Measurements from ENCODE around the gene IPO4. TPM values are rescaled to one million over a fixed set of nuclear protein-coding genes. Genes with fewer than 3 reads are reported as not detected.

IPO4 gene
- total RNA-seq, 4 donors from 2014 or later: 28.1 to 49.0 (median 31.3) TPM

Small RNAs within 50 kb of the gene (microRNA-seq; reads per million reads assigned to microRNA genes)
- not detected for gene MIR7703

Small RNAs within 50 kb of the gene (small RNA-seq; reads per million reads assigned to genes)
- gene AL136295.4 (not detected), gene CHMP4A (not detected), gene IPO4 (not detected), gene IRF9 (not detected), gene MDP1 (not detected), gene RNA5SP383 (0.56 reads per million)

Other genes starting within 250 kb of the IPO4 start
- 10 to 100 TPM; 19.2 to 55.7 (median 37.7) TPM for gene DHRS4, start 235.0 kb downstream of the IPO4 start, total RNA-seq
- 10 to 100 TPM in 2 of 4 donors, 1 to 10 TPM in 2; 4.7 to 27.1 (median 12.6) TPM for gene DHRS4L2, start 199.9 kb downstream of the IPO4 start, total RNA-seq
- 1 to 10 TPM in 2 of 4 donors, under 1 TPM in 2; 0.63 to 1.3 (median 0.99) TPM for gene CARMIL3, start 136.8 kb downstream of the IPO4 start, total RNA-seq
- under 1 TPM in 1 of 4 donors, not detected in 3; 0.29 TPM for gene CPNE6, start 117.3 kb downstream of the IPO4 start, total RNA-seq
- gene PCK2, start 94.5 kb downstream of the IPO4 start, total RNA-seq: 10 to 100 TPM; 29.8 to 47.4 (median 39.3) TPM
- gene DCAF11, start 74.0 kb downstream of the IPO4 start, total RNA-seq: 100 to 1,000 TPM in 3 of 4 donors, 10 to 100 TPM in 1; 90.6 to 155 (median 132) TPM
- 10 to 100 TPM in 2 of 4 donors, 1 to 10 TPM in 2; 2.1 to 11.7 (median 8.4) TPM for gene NRL, start 73.9 kb downstream of the IPO4 start, total RNA-seq
- gene FITM1, start 58.2 kb downstream of the IPO4 start, total RNA-seq: 1 to 10 TPM in 2 of 4 donors, under 1 TPM in 1, not detected in 1; 0.63 to 3.5 (median 2.7) TPM
- 100 to 1,000 TPM; 117 to 193 (median 186) TPM for gene PSME1, start 52.6 kb downstream of the IPO4 start, total RNA-seq
- gene EMC9, start 47.2 kb downstream of the IPO4 start, total RNA-seq: 10 to 100 TPM in 3 of 4 donors, 1 to 10 TPM in 1; 8.3 to 25.5 (median 16.9) TPM
- gene PSME2, start 42.2 kb downstream of the IPO4 start, total RNA-seq: 10 to 100 TPM; 31.3 to 66.6 (median 47.5) TPM
- gene RNF31, start 41.3 kb downstream of the IPO4 start, total RNA-seq: 100 to 1,000 TPM in 1 of 4 donors, 10 to 100 TPM in 3; 30.6 to 106 (median 67.6) TPM
- 10 to 100 TPM; 55.1 to 92.3 (median 70.0) TPM for gene IRF9, start 27.6 kb downstream of the IPO4 start, total RNA-seq
- 1 to 10 TPM; 4.1 to 7.1 (median 5.4) TPM for gene REC8, start 16.7 kb downstream of the IPO4 start, total RNA-seq
- gene TM9SF1, start 6.6 kb upstream of the IPO4 start, total RNA-seq: 100 to 1,000 TPM in 3 of 4 donors, 10 to 100 TPM in 1; 92.0 to 114 (median 107) TPM
- not detected for gene TSSK4, start 16.9 kb upstream of the IPO4 start, total RNA-seq
- 10 to 100 TPM; 26.5 to 60.2 (median 46.2) TPM for gene CHMP4A, start 24.7 kb upstream of the IPO4 start, total RNA-seq
- 10 to 100 TPM; 13.1 to 55.9 (median 25.4) TPM for gene MDP1, start 27.2 kb upstream of the IPO4 start, total RNA-seq
- gene NEDD8, start 43.6 kb upstream of the IPO4 start, total RNA-seq: 100 to 1,000 TPM; 149 to 317 (median 172) TPM
- 100 to 1,000 TPM in 2 of 4 donors, 10 to 100 TPM in 2; 68.8 to 237 (median 110) TPM for gene GMPR2, start 44.1 kb upstream of the IPO4 start, total RNA-seq
- gene TINF2, start 53.8 kb upstream of the IPO4 start, total RNA-seq: 100 to 1,000 TPM in 1 of 4 donors, 10 to 100 TPM in 3; 67.3 to 101 (median 71.6) TPM
- gene TGM1, start 74.4 kb upstream of the IPO4 start, total RNA-seq: 1 to 10 TPM; 1.9 to 2.8 (median 2.0) TPM
- gene RABGGTA, start 82.8 kb upstream of the IPO4 start, total RNA-seq: 10 to 100 TPM; 29.8 to 44.8 (median 33.5) TPM
- 10 to 100 TPM; 35.2 to 59.3 (median 38.3) TPM for gene DHRS1, start 111.0 kb upstream of the IPO4 start, total RNA-seq
- gene NOP9, start 111.0 kb upstream of the IPO4 start, total RNA-seq: 10 to 100 TPM; 16.4 to 22.3 (median 20.7) TPM
- 10 to 100 TPM in 1 of 4 donors, 1 to 10 TPM in 3; 4.6 to 13.0 (median 9.5) TPM for gene CIDEB, start 119.2 kb upstream of the IPO4 start, total RNA-seq
- 10 to 100 TPM in 2 of 4 donors, 1 to 10 TPM in 2; 6.8 to 18.5 (median 10.9) TPM for gene LTB4R2, start 121.3 kb upstream of the IPO4 start, total RNA-seq
- gene LTB4R, start 122.7 kb upstream of the IPO4 start, total RNA-seq: 1 to 10 TPM; 4.2 to 7.4 (median 4.3) TPM
- 10 to 100 TPM; 35.2 to 65.4 (median 48.8) TPM for gene ADCY4, start 146.3 kb upstream of the IPO4 start, total RNA-seq
- gene RIPK3, start 151.2 kb upstream of the IPO4 start, total RNA-seq: 10 to 100 TPM; 12.4 to 21.3 (median 18.4) TPM
- 10 to 100 TPM; 19.4 to 41.3 (median 38.6) TPM for gene NFATC4, start 179.4 kb upstream of the IPO4 start, total RNA-seq
- 10 to 100 TPM; 11.7 to 19.9 (median 12.3) TPM for gene NYNRIN, start 210.2 kb upstream of the IPO4 start, total RNA-seq
- gene CBLN3, start 240.9 kb upstream of the IPO4 start, total RNA-seq: 1 to 10 TPM; 1.7 to 3.4 (median 2.3) TPM
- gene KHNYN, start 241.1 kb upstream of the IPO4 start, total RNA-seq: 10 to 100 TPM; 46.9 to 75.0 (median 48.3) TPM